GM19328 (cell line): ENCODE measurements around the gene ADCY7.

ENCODE experiments used
- ATAC-seq: cut with Tn5 transposase; IDR thresholded peaks from one replicate; pipeline ENCODE4 v1.9.1; 2021; ENCODE audit warnings: mild to moderate bottlenecking, moderate library complexity; ENCODE audit not compliant: unreplicated experiment

ADCY7 gene

GRCh38 chr16:50279504-50279865, 13.1 kb downstream of the ADCY7 start:
- ATAC-seq: no peak

DNA sequence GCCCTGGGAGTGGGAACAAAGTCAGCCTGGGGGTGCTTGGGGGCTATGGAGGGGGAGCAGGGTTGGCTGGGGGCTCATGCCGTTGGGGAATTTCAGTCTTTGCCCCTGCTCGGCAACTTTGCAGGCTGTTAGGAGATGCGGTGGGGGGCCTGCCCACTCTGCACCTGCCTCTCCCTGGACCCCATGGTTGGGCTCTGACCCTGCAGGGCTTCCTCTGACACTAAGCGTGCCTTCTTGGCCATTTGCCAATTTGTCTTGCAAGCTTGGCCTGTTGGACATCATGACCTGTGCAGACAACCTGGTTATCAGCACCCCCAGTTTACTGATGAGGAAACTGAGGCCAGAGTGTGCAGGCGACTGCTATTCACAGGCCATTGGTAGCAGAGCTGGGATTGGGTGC, 14.6 kb downstream of the ADCY7 start:
- ATAC-seq: no peak

DNA sequence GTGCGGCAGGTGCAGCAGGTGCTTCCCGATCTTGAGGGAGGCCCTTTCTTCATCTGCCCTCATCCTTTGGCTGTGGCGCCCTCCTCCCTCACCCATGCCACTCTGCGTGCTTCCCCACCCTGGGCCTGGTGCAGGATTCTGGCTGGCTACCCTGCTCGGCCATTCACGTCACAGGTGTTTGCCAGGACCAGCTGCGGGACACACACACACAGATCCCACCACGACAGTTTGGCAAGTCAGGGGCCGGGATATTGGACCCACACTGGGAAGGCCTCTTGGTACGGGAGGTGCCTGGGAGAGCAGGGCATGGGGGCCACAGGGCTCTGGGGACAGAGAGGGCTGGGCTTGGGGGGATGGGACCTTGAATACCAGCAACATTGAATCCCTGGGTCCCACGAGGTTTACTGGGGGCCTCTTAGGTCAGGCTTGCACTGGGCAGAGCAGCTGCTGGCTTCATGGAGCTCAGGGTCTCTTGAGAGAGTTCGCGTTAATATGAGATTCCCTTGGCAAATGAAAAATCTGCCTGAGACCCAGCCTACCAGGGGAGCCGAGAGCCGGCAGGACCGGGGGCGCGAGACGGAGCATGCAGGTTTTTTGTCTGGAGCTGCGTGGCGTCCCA, 15.1 kb downstream of the ADCY7 start:
- ATAC-seq: no peak

DNA sequence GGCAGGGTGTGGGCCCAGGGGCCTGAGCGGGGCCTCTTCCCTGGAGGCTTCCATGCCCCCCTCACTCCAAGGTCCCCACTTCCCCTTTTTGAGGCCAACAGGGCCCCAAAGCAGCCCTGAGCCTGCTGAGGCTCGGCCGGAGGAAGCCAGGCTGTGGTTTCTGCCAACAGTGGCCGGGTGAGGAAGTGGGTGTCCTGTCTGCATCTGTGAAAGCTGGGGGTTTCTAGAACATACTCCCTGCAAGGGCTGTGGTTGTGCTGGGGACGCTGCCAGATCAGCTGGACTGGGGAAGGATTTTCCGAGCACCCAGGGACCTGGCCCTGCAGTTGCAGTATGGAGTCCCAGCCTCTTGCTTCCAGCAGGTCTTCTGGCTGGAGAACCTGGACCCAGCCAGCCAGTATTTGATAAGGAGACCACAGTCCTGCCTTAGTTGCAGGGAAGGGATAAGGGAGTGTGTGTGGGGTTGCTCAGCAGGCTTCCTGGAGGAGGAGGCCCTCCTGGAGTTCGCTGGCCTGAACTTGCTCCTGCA, 15.7 kb downstream of the ADCY7 start:
- peak; percentile 86 for ATAC-seq

DNA sequence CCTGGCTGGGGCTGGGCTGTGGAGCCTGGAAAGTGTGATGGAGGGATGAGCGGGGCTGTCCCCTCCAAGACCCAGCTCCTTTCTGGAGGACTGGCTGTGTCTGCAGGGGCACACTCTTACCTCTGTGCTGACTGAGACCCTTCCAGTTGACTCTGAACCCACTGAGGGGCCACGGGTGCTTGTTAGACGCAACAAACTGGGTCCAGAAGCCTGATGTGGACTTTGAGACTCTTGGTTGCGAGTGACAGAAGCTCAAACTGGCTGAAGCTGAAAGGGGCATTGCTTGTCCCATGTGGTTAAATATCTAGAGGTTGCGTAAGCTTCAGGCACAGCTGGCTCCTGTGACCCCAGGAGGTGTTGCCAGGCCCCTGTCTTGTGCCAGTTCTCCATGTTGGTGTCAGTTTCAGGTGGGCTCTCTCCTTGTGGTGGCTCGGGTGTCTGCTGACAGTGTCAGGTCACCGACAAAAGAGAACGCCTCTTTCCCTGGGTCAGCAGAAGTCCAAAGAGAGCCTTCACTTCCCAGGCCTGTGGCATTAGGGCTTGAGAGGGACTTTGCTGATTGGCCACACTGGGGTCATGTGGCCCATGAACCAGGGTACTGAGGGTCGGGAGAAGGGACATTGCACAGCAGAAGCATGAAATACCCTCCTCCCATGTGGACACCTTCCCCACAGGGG, 16.7 kb downstream of the ADCY7 start:
- ATAC-seq: no peak

DNA sequence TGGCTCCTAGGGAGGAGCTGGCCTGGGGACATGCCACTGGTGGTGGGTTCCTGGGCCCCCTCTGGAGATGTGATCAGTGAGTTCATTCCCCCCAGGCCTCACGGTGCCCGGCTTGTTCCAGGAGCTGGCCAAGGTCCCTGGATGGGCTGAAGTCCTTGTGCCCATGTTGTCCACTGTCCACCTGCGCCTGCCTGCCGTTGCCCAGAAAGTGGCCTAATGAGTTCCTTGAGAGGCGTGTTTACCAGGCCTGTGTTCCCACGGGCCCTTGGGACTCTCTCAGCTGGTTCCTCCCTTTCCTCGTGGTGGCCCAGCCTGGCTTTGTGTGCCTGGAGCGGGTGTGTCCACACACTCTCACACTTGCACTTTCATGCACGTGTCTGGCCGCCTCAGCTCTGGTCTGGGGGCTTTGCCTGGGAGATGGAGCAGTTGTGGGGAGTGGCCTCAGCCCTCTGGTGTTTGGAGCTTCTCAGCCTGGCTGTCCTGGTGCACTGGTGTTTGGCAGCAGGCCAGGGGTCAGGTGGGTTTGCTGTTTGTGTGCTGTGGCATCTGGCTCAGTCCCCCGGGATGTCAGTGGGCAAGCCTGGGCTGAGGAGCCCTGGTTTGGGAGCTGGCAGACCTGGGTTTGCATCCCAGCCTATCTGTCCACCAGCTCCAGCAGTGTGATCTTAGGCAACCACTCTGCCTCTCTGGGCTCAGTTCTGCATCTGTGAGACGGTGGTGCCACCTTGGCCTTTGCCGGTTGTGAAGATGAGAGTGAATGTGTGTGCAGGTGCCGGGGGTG, 18.0 kb downstream of the ADCY7 start:
- ATAC-seq: no peak

GRCh38 chr16:50285406-50286003, 19.2 kb downstream of the ADCY7 start:
- no peak for ATAC-seq

GRCh38 chr16:50286681-50287080, 20.3 kb downstream of the ADCY7 start:
- ATAC-seq: no peak

GRCh38 chr16:50288026-50288425, 21.7 kb downstream of the ADCY7 start:
- ATAC-seq: no peak

GRCh38 chr16:50288920-50289319, 22.6 kb downstream of the ADCY7 start:
- ATAC-seq: no peak

DNA sequence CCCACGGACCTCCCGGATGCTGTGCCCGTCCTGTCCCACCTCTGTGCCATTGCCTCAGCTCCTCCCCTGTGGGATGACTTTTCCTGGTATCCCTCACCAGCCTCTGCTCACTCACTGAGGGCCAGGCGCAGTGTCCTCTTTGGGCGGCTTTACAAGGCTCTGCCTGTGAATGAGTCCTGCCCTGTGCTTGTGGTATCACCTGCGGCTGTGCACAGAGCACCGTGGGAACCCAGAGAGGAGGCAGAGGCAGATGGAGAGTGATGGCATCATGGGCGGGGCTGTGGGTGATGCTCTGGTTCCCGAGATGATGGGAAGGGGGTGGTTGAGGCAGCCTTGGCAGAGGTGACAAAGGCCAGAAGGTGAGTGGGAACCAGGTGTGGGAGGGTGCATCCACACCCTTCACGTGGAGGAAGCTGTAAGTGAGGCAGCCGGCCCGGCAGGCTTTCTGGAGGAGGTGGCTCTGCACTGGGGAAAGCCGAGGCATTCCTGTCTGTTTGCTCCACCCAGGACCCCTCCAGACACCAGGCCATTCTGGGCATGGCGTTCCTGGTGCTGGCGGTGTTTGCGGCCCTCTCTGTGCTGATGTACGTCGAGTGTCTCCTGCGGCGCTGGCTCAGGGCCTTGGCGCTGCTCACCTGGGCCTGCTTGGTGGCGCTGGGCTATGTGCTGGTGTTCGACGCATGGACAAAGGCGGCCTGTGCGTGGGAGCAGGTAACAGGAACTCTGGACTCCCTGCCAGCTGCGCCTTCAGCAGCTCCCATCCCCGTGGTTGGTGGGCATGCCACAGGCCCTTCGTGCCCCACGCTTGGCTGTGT, 23.8 kb downstream of the ADCY7 start:
- ATAC-seq: no peak

DNA sequence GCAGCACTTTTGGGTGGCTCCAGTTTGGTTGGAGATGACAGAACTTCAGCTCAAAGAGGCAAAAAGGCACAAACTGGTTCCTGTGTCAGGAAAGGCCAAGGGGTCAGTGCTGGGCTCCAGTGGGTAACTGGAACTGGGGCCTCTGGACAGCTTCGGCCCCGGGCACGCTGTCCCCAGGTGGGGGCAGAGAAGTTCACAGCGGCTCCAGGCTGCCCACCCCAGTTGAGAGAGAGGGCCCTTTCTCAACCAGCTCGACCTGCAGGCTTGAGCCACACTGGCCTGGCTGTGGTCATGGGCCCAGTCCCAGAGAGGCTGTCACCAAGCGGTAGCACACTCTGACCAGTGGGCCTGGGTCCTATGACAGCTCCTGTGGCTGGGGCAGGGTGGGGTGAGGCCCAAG, 24.5 kb downstream of the ADCY7 start:
- no peak for ATAC-seq

DNA sequence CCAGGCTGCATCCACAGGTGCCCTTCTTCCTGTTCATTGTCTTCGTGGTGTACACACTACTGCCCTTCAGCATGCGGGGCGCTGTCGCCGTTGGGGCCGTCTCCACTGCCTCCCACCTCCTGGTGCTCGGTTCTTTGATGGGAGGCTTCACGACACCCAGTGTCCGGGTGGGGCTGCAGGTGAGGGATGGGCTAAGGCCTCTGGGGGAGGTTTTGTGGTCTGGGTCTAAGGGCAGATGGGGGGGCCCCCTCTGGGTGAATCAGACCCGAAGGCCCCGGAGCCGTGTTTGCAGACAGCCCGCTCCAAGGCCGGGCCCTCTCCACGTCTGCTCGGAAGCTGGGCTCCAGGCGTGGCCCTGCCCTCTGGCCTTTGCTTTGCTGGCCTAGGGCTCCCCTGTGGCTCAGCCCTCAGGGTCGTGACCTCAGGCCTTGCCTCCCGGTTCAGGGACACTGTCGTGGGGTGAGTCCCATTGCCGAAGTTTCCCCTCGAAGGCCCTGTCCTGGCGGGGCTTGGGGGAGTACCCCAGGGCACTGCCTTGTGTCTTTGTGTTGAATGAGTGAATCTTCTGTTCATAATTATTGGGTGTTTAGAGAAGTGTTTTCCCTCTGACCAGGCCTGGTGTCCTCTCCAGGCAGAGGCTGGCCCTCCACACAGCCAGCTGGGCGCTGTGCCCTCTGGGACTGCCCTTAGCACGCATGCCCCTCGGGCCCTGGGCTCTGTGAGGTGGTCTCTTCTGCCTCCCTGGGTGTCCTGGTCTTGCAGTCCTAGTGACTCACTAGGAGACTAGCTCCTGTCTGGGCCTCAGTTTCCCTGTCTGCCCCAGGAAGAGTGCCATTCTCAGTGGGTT, 25.6 kb downstream of the ADCY7 start:
- no peak for ATAC-seq

- ATAC-seq: no peak
Measured at GRCh38 chr16:50292566-50292948, 26.2 kb downstream of the ADCY7 start.

DNA sequence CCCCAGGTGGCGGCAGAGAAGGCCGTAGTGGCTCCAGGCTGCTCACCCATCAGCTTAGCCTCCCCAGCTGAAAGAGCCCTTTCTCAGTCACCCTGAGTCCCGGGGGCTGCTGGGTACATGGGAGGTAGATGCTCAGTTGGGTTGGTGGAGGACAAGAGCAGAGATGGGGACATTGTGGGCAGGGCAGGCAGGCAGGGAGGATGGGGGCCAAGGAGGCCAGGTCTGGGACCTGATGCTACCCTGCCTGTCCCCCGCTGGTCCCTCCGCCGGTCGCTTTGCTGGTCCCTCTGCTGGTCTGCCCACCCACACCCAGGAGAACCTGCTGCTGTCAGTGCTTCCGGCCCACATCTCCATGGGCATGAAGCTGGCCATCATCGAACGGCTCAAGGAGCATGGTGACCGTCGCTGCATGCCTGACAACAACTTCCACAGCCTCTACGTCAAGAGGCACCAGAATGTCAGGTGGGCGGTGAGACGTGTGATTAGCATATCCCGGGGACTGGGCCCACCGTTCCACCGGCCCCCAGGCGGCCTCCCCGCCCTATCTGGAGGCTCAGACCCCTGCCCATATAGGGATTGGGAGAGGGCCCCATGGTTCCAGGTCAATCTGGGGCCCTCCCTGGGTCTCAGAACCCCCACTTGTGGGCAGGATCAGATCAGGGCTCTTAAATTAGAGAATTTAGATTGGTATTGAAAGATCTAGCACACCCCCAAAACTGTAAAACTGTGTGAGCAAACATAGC, 26.9 kb downstream of the ADCY7 start:
- ATAC-seq: no peak

DNA sequence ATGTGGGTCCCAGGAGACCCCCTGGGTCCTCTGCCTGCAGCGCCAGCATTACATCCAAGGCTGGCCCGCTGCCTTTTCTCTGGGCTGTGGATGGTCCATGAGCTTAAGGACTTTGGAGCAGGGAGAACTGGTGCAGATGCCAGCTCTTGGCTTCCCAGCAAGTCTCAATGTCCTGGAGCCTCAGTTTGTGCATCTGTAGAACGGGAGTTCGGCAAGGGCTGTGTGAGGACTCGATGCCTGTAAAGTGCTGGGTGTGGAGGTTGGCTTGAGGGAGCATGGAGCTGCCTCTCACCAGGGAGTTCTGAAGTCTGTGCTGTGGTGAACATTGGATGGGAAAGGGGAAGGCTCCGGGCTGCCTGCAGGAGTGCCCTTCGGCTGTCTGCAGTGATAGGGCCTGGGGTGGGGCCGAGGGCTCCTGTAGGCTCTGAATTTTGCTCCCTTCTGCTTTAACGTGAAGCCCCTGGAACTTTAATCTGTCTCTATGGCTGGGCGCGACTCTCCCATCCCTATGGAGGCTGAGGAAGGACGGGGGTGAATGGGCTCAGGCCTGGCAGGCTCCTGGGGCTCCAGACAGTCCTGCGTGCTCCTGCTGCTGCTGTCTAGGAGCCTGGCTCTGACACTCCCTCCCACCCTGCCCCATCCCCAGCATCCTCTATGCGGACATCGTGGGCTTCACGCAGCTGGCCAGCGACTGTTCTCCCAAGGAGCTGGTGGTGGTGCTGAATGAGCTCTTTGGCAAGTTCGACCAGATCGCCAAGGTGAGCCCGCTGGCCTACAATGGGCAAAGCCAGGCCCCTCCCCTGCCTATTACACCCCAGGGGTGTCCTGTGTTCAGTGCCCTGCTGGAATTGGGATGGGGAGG, 27.9 kb downstream of the ADCY7 start:
- no peak for ATAC-seq

GRCh38 chr16:50294955-50295354, 28.6 kb downstream of the ADCY7 start:
- ATAC-seq: no peak

- no peak for ATAC-seq
Measured at GRCh38 chr16:50295541-50296132, 29.3 kb downstream of the ADCY7 start.
